KMS-11 (cell line): ENCODE results near the gene ZBTB6.

Experiments used
- H2AFZ ChIP-seq: fragments of 200-600 bp; sonication (generic); 2 replicates; pipeline ENCODE4 v1.6.1; 2016; ENCODE audit warnings: antibody characterized with exemption, mixed run types, low read depth
- H3K27ac ChIP-seq: fragments of 200-600 bp; sonication (generic); 2 replicates; pipeline ENCODE4 v1.6.1; 2016; ENCODE audit warnings: mild to moderate bottlenecking, mixed run types
- H3K27me3 ChIP-seq: fragments of 200-600 bp; sonication (generic); 2 replicates; pipeline ENCODE4 v1.6.1; 2017; ENCODE audit warnings: mild to moderate bottlenecking, low read depth, mixed run types, moderate library complexity; ENCODE audit not compliant: insufficient read depth
- H3K36me3 ChIP-seq: fragments of 200-600 bp; sonication (generic); 2 replicates; pipeline ENCODE4 v1.6.1; 2017; ENCODE audit warnings: mild to moderate bottlenecking, mixed run types; ENCODE audit not compliant: insufficient read depth
- H3K4me1 ChIP-seq: fragments of 200-600 bp; sonication (generic); 2 replicates; pipeline ENCODE4 v1.6.1; 2016; ENCODE audit warnings: mild to moderate bottlenecking, low read depth, mixed run types; ENCODE audit not compliant: poor library complexity, severe bottlenecking
- H3K4me2 ChIP-seq: fragments of 200-600 bp; sonication (generic); 2 replicates; pipeline ENCODE4 v1.7.0; 2016; ENCODE audit warnings: mild to moderate bottlenecking, mixed run types
- H3K4me3 ChIP-seq: fragments of 200-600 bp; sonication (generic); IDR thresholded peaks from 2 replicates; pipeline ENCODE4 v1.6.1; 2017; ENCODE audit warnings: low read depth, low read length, mixed read lengths; ENCODE audit not compliant: insufficient read depth
- H3K79me2 ChIP-seq: fragments of 200-600 bp; sonication (generic); 2 replicates; pipeline ENCODE4 v1.6.1; 2016; ENCODE audit warnings: low read depth, mixed run types; ENCODE audit not compliant: insufficient read depth
- H3K9ac ChIP-seq: fragments of 200-600 bp; sonication (generic); 2 replicates; pipeline ENCODE4 v1.6.1; 2016; ENCODE audit warnings: mild to moderate bottlenecking, mixed run types
- H4K20me1 ChIP-seq: fragments of 200-600 bp; sonication (generic); 2 replicates; pipeline ENCODE4 v1.6.1; 2016; ENCODE audit warnings: mild to moderate bottlenecking, mixed run types; ENCODE audit not compliant: insufficient read depth
- CTCF ChIP-seq: fragments of 200-600 bp; sonication (generic); conservative IDR thresholded peaks from 2 replicates; pipeline ENCODE4 v1.6.1; 2017; ENCODE audit warnings: low read depth, mild to moderate bottlenecking, antibody characterized with exemption, low read length, moderate library complexity, mixed read lengths

ZBTB6 gene

DNA sequence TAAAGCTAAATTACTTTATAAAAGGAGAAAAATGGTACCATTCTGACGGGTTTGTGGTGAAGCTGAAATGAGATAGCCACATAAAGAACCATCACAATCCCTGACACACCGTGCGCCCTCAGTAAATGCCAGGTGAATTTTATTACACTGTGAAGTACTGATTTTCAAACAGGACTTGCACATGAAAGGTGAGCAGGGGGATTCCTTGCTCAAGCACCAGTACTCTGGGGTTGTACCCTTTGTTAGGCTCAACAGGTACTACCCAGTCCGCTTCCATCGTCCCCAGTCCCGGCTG lies 27.3 kb upstream of the ZBTB6 start:
- no peak for TF ChIP-seq CTCF
- H3K4me1 ChIP-seq, result peaks cover 26% of the 10 kb centered on the region
- H3K27ac ChIP-seq, result peak overlapping the region; percentile 3; the same call in 1 of the 2 replicates
- peak overlapping the region; percentile 57 for H2AFZ ChIP-seq
- peak overlapping the region; percentile 35; the same call in 1 of the 2 replicates for H3K4me2 ChIP-seq
- peaks cover 40% of the 10 kb centered on the region for H3K79me2 ChIP-seq
- H3K27me3 ChIP-seq, result no peaks in the 10 kb centered on the region
- no peak overlapping the region for H3K4me3 ChIP-seq
- H3K9ac ChIP-seq, result no peak overlapping the region
- no peaks in the 10 kb centered on the region for H3K36me3 ChIP-seq
- H4K20me1 ChIP-seq, result no peaks in the 10 kb centered on the region

DNA sequence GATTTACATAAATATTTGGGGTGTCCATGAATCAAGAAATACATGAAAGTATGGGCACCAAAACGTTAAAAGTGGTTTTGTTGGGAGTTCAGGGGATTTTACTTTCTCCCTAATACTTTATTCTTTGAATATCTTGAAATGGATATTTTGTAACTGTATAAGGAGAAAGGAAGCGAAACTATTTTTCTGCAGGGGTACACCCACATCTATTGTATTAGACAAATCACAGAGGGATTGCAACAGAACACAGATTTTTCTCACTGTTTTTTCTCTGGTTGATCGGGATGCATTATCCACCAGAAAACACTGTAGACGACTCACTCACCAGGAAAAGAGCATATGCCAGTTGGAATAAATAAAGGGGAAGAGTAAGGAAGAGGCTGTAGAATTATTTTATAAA lies 26.5 kb upstream of the ZBTB6 start:
- H3K79me2 ChIP-seq, result peaks cover 41% of the 10 kb centered on the region
- no peak overlapping the region for H3K4me3 ChIP-seq
- no peak overlapping the region for H3K9ac ChIP-seq
- H4K20me1 ChIP-seq, result no peaks in the 10 kb centered on the region
- no peaks in the 10 kb centered on the region for H3K36me3 ChIP-seq
- H3K27ac ChIP-seq, result no peak overlapping the region
- H3K4me2 ChIP-seq, result no peak overlapping the region
- H3K27me3 ChIP-seq, result no peaks in the 10 kb centered on the region
- no peak overlapping the region for H2AFZ ChIP-seq
- TF ChIP-seq CTCF, result no peak
- H3K4me1 ChIP-seq, result peaks cover 22% of the 10 kb centered on the region

DNA sequence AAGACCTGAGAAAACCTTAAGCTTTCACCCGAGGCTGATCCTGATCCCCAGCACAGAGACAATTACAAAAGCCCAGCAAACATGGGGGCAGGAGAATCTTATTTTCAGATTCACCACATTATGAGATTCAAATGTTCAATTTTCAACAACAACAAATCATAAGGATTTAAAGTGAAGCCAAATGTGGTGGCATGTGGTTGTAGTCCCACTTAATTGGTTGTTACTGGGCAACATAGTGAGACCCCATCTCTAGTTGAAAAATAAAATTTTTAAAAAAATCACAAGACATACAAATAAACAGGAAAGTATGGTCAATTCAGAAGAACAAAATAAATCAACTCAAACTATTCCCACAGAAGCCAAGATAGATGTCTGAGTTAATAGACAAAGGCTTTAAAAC lies 23.8 kb upstream of the ZBTB6 start:
- no peak overlapping the region for H2AFZ ChIP-seq
- no peak overlapping the region for H3K27ac ChIP-seq
- H3K4me2 ChIP-seq, result no peak overlapping the region
- no peak for TF ChIP-seq CTCF
- no peaks in the 10 kb centered on the region for H3K36me3 ChIP-seq
- peaks cover 43% of the 10 kb centered on the region for H3K79me2 ChIP-seq
- H3K4me1 ChIP-seq, result peaks cover 30% of the 10 kb centered on the region
- no peak overlapping the region for H3K4me3 ChIP-seq
- H3K9ac ChIP-seq, result no peak overlapping the region
- no peaks in the 10 kb centered on the region for H3K27me3 ChIP-seq
- no peaks in the 10 kb centered on the region for H4K20me1 ChIP-seq

- Histone ChIP-seq H3K4me2 (no peak overlapping the region), H3K27ac (no peak overlapping the region), H3K27me3 (no peaks in the 10 kb centered on the region), H4K20me1 (no peaks in the 10 kb centered on the region), H3K4me3 (no peak overlapping the region), H3K79me2 (peaks cover 40% of the 10 kb centered on the region), H3K36me3 (no peaks in the 10 kb centered on the region), H3K4me1 (peaks cover 26% of the 10 kb centered on the region), H2AFZ (no peak overlapping the region), H3K9ac (no peak overlapping the region)
- no peak for TF ChIP-seq CTCF
These were observed 23.3 kb upstream of the ZBTB6 start for GRCh38 chr9:122936464-122936863.
